ENCODE results near the gene IL1RAPL2. TPM values are rescaled to one million over a fixed set of nuclear protein-coding genes. Genes with fewer than 3 reads are reported as not detected.
"Not testable (repeated sequence)": the region's sequence is repeated elsewhere in the genome, so short reads cannot be mapped to it uniquely, and the experiment has no call there.

The IL1RAPL2 gene
- total RNA-seq, 1 donor from 2014 or later, result not detected

- intact Hi-C loops (cut with micrococcal nuclease), result no loop called here
- DNase-seq, result no peak
- ATAC-seq, result no peak
These were observed 645.1 kb downstream of the IL1RAPL2 start for GRCh38 chrX:105211066-105211575.

GRCh38 chrX:105219454-105220401 lies 653.7 kb downstream of the IL1RAPL2 start:
- DNase-seq, result no peak
- intact Hi-C loops (cut with micrococcal nuclease), result no loop called here
- no peak for ATAC-seq

GRCh38 chrX:105220636-105221035 lies 654.6 kb downstream of the IL1RAPL2 start, which contains the start of gene TEX13A:
TSS of gene TEX13A (minus strand) at chrX:105220694. CDS start at chrX:105220397, 297 bp downstream.
- no peak for DNase-seq
- intact Hi-C loops (cut with micrococcal nuclease), result no loop called here
- no peak for ATAC-seq

- intact Hi-C loops (cut with micrococcal nuclease), result no loop called here
- ATAC-seq (no peak), DNase-seq (no peak)
These were observed 655.4 kb downstream of the IL1RAPL2 start for GRCh38 chrX:105221374-105221773.

- no peak for DNase-seq
- no peak for ATAC-seq
- intact Hi-C loops (cut with micrococcal nuclease), result no loop called here
These were observed 660.5 kb downstream of the IL1RAPL2 start for GRCh38 chrX:105226499-105226898.

- no peak for DNase-seq
- no peak for ATAC-seq
- intact Hi-C loops (cut with micrococcal nuclease), result no loop called here
These were observed 662.6 kb downstream of the IL1RAPL2 start for GRCh38 chrX:105228602-105229001.

GRCh38 chrX:105229146-105229545 lies 663.1 kb downstream of the IL1RAPL2 start:
- intact Hi-C loops (cut with micrococcal nuclease), result no loop called here
- no peak for ATAC-seq
- DNase-seq, result no peak

- DNase-seq; intact Hi-C loops (cut with micrococcal nuclease); ATAC-seq: not testable (repeated sequence)
These were observed 671.4 kb downstream of the IL1RAPL2 start for GRCh38 chrX:105237407-105237806.

- no peak for DNase-seq
- intact Hi-C loops (cut with micrococcal nuclease), result no loop called here
- ATAC-seq, result no peak
These were observed 675.1 kb downstream of the IL1RAPL2 start for GRCh38 chrX:105241056-105241455.

- intact Hi-C loops (cut with micrococcal nuclease), result no loop called here
- ATAC-seq (peak; percentile 54), DNase-seq (peak; percentile 26)
These were observed 694.5 kb downstream of the IL1RAPL2 start for GRCh38 chrX:105260291-105261043.

GRCh38 chrX:105263171-105263570 lies 697.2 kb downstream of the IL1RAPL2 start:
- ATAC-seq, result no peak

GRCh38 chrX:105263801-105264200 lies 697.8 kb downstream of the IL1RAPL2 start:
- no peak for DNase-seq
- no peak for ATAC-seq
- intact Hi-C loops (cut with micrococcal nuclease), result no loop called here

More at GRCh38 chrX:105263171-105263570, 697.2 kb downstream of the IL1RAPL2 start:
- DNase-seq, result no peak
- intact Hi-C loops (cut with micrococcal nuclease), result no loop called here

- ATAC-seq (no peak), DNase-seq (no peak)
- intact Hi-C loops (cut with micrococcal nuclease), result no loop called here
These were observed 699.1 kb downstream of the IL1RAPL2 start for GRCh38 chrX:105265093-105265492.

GRCh38 chrX:105266456-105266855 lies 700.5 kb downstream of the IL1RAPL2 start:
- intact Hi-C loops (cut with micrococcal nuclease), result no loop called here
- DNase-seq (no peak), ATAC-seq (no peak)

- intact Hi-C loops (cut with micrococcal nuclease), result no loop called here
- no peak for ATAC-seq
- no peak for DNase-seq
These were observed 701.2 kb downstream of the IL1RAPL2 start for GRCh38 chrX:105267167-105267566.

- intact Hi-C loops (cut with micrococcal nuclease), result no loop called here
- ATAC-seq, result no peak
- DNase-seq, result no peak
These were observed 703.4 kb downstream of the IL1RAPL2 start for GRCh38 chrX:105269386-105269785.

- DNase-seq (no peak), ATAC-seq (no peak)
- intact Hi-C loops (cut with micrococcal nuclease), result no loop called here
These were observed 707.3 kb downstream of the IL1RAPL2 start for GRCh38 chrX:105273326-105273725.

- DNase-seq (no peak), ATAC-seq (no peak)
- intact Hi-C loops (cut with micrococcal nuclease), result no loop called here
These were observed 708.1 kb downstream of the IL1RAPL2 start for GRCh38 chrX:105274091-105274490.

- intact Hi-C loops (cut with micrococcal nuclease), result no loop called here
- ATAC-seq, result no peak
- no peak for DNase-seq
These were observed 711.1 kb downstream of the IL1RAPL2 start for GRCh38 chrX:105277132-105277531.

- intact Hi-C loops (cut with micrococcal nuclease), result no loop called here
- ATAC-seq (no peak), DNase-seq (no peak)
These were observed 716.1 kb downstream of the IL1RAPL2 start for GRCh38 chrX:105282077-105282476.
